Adrenal gland (tissue), 5 donors: Measurements from ENCODE around the gene ARHGEF28.

Experiments
- POLR2A ChIP-seq, 2 donors: fragments of 450-650 bp; IDR thresholded peaks; one replicate each; pipeline ENCODE4 v1.6.1; 2017; ENCODE audit warnings: antibody characterized with exemption in 2 of 2, mild to moderate bottlenecking in 2 of 2, moderate library complexity in 1 of 2
- TF ChIP-seq, protein P1 (sequence below), 6 experiments: fragments of 450-650 bp in 4 of 6; fragments of 200-600 bp in 2 of 6; sonication (generic) in 1 of 6; IDR thresholded peaks; 1 replicate in 5 of 6; 2 replicates in 1 of 6; pipeline versions ENCODE4 v1.5.1 to v1.8.0; 2016 to 2021; ENCODE audit warnings: antibody characterized with exemption in 6 of 6, mild to moderate bottlenecking in 2 of 6, moderate library complexity in 1 of 6
- donor health status: DM: no; HTN: no; CAD: no.

DNA sequence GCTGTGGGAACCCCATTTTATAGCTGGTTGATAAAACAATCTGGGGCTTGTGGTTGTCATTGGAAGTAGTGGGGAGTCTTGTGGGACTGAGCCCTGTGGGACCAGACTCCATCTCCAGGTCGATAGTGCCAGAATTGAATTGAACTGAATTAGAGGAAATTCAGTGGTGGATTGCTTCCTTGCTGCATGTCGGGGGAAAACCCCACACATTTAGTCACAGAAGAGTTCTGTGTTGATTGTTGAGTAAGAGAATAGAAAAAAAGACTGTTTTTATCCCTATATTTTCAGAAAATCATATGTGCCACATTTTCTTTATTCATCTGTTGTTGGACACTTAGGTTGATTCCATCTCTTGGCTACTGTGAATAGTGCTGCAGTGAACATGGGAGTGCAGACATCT lies 209.7 kb downstream of the ARHGEF28 start:
- TF ChIP-seq, protein P1, sequence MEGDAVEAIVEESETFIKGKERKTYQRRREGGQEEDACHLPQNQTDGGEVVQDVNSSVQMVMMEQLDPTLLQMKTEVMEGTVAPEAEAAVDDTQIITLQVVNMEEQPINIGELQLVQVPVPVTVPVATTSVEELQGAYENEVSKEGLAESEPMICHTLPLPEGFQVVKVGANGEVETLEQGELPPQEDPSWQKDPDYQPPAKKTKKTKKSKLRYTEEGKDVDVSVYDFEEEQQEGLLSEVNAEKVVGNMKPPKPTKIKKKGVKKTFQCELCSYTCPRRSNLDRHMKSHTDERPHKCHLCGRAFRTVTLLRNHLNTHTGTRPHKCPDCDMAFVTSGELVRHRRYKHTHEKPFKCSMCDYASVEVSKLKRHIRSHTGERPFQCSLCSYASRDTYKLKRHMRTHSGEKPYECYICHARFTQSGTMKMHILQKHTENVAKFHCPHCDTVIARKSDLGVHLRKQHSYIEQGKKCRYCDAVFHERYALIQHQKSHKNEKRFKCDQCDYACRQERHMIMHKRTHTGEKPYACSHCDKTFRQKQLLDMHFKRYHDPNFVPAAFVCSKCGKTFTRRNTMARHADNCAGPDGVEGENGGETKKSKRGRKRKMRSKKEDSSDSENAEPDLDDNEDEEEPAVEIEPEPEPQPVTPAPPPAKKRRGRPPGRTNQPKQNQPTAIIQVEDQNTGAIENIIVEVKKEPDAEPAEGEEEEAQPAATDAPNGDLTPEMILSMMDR (IDR thresholded peaks at IDR 0.05) = no peak
- no peak for TF ChIP-seq POLR2A (IDR thresholded peaks at IDR 0.05)
